ENCODE results near the gene MAP4K4. TPM values are rescaled to one million over a fixed set of nuclear protein-coding genes. Genes with fewer than 3 reads are reported as not detected.

The MAP4K4 gene
- total and polyA plus RNA-seq, 2 of the 4 experiments (the other 2 are of a cell fraction) = 89.4 to 124 TPM

GRCh38 chr2:101843048-101843447 lies 145.5 kb downstream of the MAP4K4 start:
- ATAC-seq (ENCODE audit: low read depth) = peak; percentile 22
- peaks cover 21% of the 10 kb centered on the region; the same call in 1 of the 2 replicates for H4K20me1 ChIP-seq (ENCODE audit: insufficient read depth, low read length)
- H3K9ac ChIP-seq (ENCODE audit: low read depth, low read length) = no peak overlapping the region
- no peak overlapping the region for H2BK120ac ChIP-seq (ENCODE audit: low read depth, low read length)
- in situ Hi-C loops (cut with MboI; ENCODE audit: low sequenced_read_pairs) = loop anchor here (10.0 kb wide), 2 partner anchors 318 to 418 kb away; no protein-coding TSS in a partner anchor
- H4K91ac ChIP-seq (ENCODE audit: insufficient read depth, low read depth, low read length) = no peak overlapping the region
- no peaks in the 10 kb centered on the region for H3K27me3 ChIP-seq (ENCODE audit: control insufficient read depth, insufficient read depth, low read length)
- BruUV-seq (replicated peaks) = no TSS peak
- H2AFZ ChIP-seq (replicated peaks; ENCODE audit: low read length, poor library complexity) = no peak overlapping the region
- H4K8ac ChIP-seq (ENCODE audit: low read depth in 2 of 2, low read length in 2 of 2) = no peak overlapping the region
- peaks cover 37 to 83% of the 10 kb centered on the region in 2 experiments for H3K79me1 ChIP-seq (ENCODE audit: low read depth in 1 of 2, low read length in 2 of 2)
- no peak overlapping the region for H3K56ac ChIP-seq (ENCODE audit: extremely low read depth, insufficient read depth, low read length)
- dilution Hi-C loops (cut with HindIII; ENCODE audit: low sequenced_read_pairs, unreplicated experiment) = no loop called here
- no peak overlapping the region for H3K14ac ChIP-seq (replicated peaks; ENCODE audit: low read depth, low read length)
- no peak overlapping the region for H3K4me3 ChIP-seq (ENCODE audit: insufficient read depth, low read depth, low read length)
- H3K4me1 ChIP-seq (ENCODE audit: control insufficient read depth, insufficient read depth, low read length) = peaks cover 13% of the 10 kb centered on the region
- no peak overlapping the region for H4K5ac ChIP-seq (ENCODE audit: low read depth, low read length)
- TF ChIP-seq CHD1 (IDR thresholded peaks at IDR 0.05; ENCODE audit: low read depth, low read length) (no peak), SMC3 (IDR thresholded peaks at IDR 0.05; ENCODE audit: low read depth, low read length) (no peak), CEBPB (IDR thresholded peaks at IDR 0.05; ENCODE audit: low read depth, low read length) (no peak), NFE2L2 (IDR thresholded peaks at IDR 0.05; ENCODE audit: low read depth, low read length) (no peak), POLR2A (IDR thresholded peaks at IDR 0.05; ENCODE audit: low read depth, low read length) (no peak), RFX5 (IDR thresholded peaks at IDR 0.05; ENCODE audit: low read depth, low read length) (no peak), ELK1 (IDR thresholded peaks at IDR 0.05; ENCODE audit: borderline replicate concordance, low read depth, low read length) (no peak), MAFK (IDR thresholded peaks at IDR 0.05; ENCODE audit: low read depth, low read length) (no peak), MAZ (IDR thresholded peaks at IDR 0.05; ENCODE audit: borderline replicate concordance, low read depth, low read length) (no peak), MXI1 (IDR thresholded peaks at IDR 0.05; ENCODE audit: borderline replicate concordance, low read depth, low read length) (no peak), RCOR1 (IDR thresholded peaks at IDR 0.05; ENCODE audit: insufficient replicate concordance, low read length) (no peak), BHLHE40 (IDR thresholded peaks at IDR 0.05; ENCODE audit: low read depth, low read length) (no peak), RAD21 (IDR thresholded peaks at IDR 0.05; ENCODE audit: low read length) (no peak), FOS (IDR thresholded peaks at IDR 0.05; ENCODE audit: low read depth, low read length) (no peak)
- TF ChIP-seq, protein P1, sequence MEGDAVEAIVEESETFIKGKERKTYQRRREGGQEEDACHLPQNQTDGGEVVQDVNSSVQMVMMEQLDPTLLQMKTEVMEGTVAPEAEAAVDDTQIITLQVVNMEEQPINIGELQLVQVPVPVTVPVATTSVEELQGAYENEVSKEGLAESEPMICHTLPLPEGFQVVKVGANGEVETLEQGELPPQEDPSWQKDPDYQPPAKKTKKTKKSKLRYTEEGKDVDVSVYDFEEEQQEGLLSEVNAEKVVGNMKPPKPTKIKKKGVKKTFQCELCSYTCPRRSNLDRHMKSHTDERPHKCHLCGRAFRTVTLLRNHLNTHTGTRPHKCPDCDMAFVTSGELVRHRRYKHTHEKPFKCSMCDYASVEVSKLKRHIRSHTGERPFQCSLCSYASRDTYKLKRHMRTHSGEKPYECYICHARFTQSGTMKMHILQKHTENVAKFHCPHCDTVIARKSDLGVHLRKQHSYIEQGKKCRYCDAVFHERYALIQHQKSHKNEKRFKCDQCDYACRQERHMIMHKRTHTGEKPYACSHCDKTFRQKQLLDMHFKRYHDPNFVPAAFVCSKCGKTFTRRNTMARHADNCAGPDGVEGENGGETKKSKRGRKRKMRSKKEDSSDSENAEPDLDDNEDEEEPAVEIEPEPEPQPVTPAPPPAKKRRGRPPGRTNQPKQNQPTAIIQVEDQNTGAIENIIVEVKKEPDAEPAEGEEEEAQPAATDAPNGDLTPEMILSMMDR (conservative IDR thresholded peaks at IDR 0.05; ENCODE audit: low read depth, low read length) = no peak
- TF ChIP-seq, protein P2, sequence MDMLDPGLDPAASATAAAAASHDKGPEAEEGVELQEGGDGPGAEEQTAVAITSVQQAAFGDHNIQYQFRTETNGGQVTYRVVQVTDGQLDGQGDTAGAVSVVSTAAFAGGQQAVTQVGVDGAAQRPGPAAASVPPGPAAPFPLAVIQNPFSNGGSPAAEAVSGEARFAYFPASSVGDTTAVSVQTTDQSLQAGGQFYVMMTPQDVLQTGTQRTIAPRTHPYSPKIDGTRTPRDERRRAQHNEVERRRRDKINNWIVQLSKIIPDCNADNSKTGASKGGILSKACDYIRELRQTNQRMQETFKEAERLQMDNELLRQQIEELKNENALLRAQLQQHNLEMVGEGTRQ (IDR thresholded peaks at IDR 0.05; ENCODE audit: low read depth, low read length) = no peak
- H2AK9ac ChIP-seq (replicated peaks; ENCODE audit: low read depth, low read length, poor library complexity) = no peak overlapping the region
- no peak for DNase-seq
- H3K4ac ChIP-seq (ENCODE audit: low read depth, low read length) = no peak overlapping the region
- no peaks in the 10 kb centered on the region for H3K9me3 ChIP-seq (ENCODE audit: control insufficient read depth, insufficient read depth, low read length)
- peaks cover 19% of the 10 kb centered on the region for H3K9me1 ChIP-seq (ENCODE audit: insufficient read depth, low read length)
- H3K27ac ChIP-seq (ENCODE audit: insufficient read depth, low read length) = no peak overlapping the region
- ChIA-PET POLR2A (ENCODE audit: unreplicated experiment) (no interaction called here), CTCF (no interaction called here)
- H2BK15ac ChIP-seq (ENCODE audit: low read depth, low read length) = no peak overlapping the region
- intact Hi-C loops (cut with micrococcal nuclease) = no loop called here
- no peak overlapping the region for H3K4me2 ChIP-seq (ENCODE audit: low read depth, low read length)
- no peak overlapping the region for H3K18ac ChIP-seq (ENCODE audit: low read depth, low read length)
- no peak overlapping the region for H3K23ac ChIP-seq (ENCODE audit: low read depth, low read length)
- no peak overlapping the region for H2AK5ac ChIP-seq (ENCODE audit: low read depth, low read length)
- peaks cover 34% of the 10 kb centered on the region for H3K36me3 ChIP-seq (ENCODE audit: control insufficient read depth, insufficient read depth, low read length)
- H2BK20ac ChIP-seq (ENCODE audit: low read depth, low read length) = no peak overlapping the region
- no CpG with 5 or more reads among the region's 2 CpGs for WGBS, 2 experiments (ENCODE audit: extremely low coverage in 2 of 2, insufficient read length in 1 of 2)
- no peak overlapping the region for H2BK5ac ChIP-seq (ENCODE audit: low read depth, low read length, poor library complexity, severe bottlenecking)
